CD4-positive, alpha-beta T cell (primary cell): ENCODE results near the gene TFRC. TPM values are rescaled to one million over a fixed set of nuclear protein-coding genes. Genes with fewer than 3 reads are reported as not detected.

Experiments
- ATAC-seq: fragments of 200-7000 bp; cut with Tn5 transposase; one replicate; pipeline ENCODE4 v1.10.0; 2022; ENCODE audit warnings: mild to moderate bottlenecking; ENCODE audit not compliant: poor library complexity
- CTCF ChIA-PET: fragments of 350-600 bp; sonication (Branson Sonifier 250); formaldehyde crosslinking; loops from one replicate; lab custom pipeline; 2021; ENCODE audit warnings: antibody characterized with exemption, inconsistent platforms; lab: Charles Lee
- POLR2A ChIA-PET: fragments of 350-600 bp; sonication (Branson Sonifier 250); formaldehyde crosslinking; loops from one replicate; lab custom pipeline; 2021; ENCODE audit warnings: antibody characterized with exemption, inconsistent platforms; lab: Charles Lee
- DNase-seq, 14 experiments: peaks; one replicate each; pipeline ENCODE4 v3.0.0-alpha.2; 2013 to 2020; ENCODE audit warnings: mixed read lengths in 2 of 14
- H3K27ac ChIP-seq, 2 donors: one replicate each; pipeline versions ENCODE4 v1.5.1 to v1.7.0; 2013; ENCODE audit warnings: low read length in 2 of 2, low read depth in 1 of 2, mild to moderate bottlenecking in 1 of 2
- H3K27me3 ChIP-seq, 2 experiments: 1 replicate in 1 of 2; 2 replicates in 1 of 2; pipeline versions ENCODE4 v1.6.1 to v1.7.0; 2013; ENCODE audit warnings: low read length in 2 of 2, control low read depth in 1 of 2, mild to moderate bottlenecking in 1 of 2, moderate library complexity in 1 of 2; ENCODE audit not compliant: insufficient read depth in 2 of 2, control insufficient read depth in 1 of 2
- H3K36me3 ChIP-seq: one replicate; pipeline ENCODE4 v1.6.1; 2013; ENCODE audit warnings: low read length, control low read depth; ENCODE audit not compliant: insufficient read depth
- H3K4me1 ChIP-seq: one replicate; pipeline ENCODE4 v1.6.1; 2013; ENCODE audit warnings: low read length, control low read depth; ENCODE audit not compliant: insufficient read depth
- H3K4me3 ChIP-seq: one replicate; pipeline ENCODE4 v1.5.1; 2013; ENCODE audit warnings: mild to moderate bottlenecking, low read length, moderate library complexity
- H3K9me3 ChIP-seq, 2 experiments: 1 replicate in 1 of 2; 2 replicates in 1 of 2; pipeline versions ENCODE4 v1.6.1 to v1.7.0; 2013; ENCODE audit warnings: low read length in 2 of 2, mild to moderate bottlenecking in 2 of 2, control low read depth in 1 of 2, moderate library complexity in 1 of 2; ENCODE audit not compliant: control insufficient read depth in 1 of 2, insufficient read depth in 1 of 2
- H3K27ac Mint-ChIP-seq: one replicate; pipeline ENCODE4 v1.8.0; 2020; ENCODE audit warnings: mixed read lengths
- H3K27me3 Mint-ChIP-seq: one replicate; pipeline ENCODE4 v1.8.0; 2021; ENCODE audit warnings: mixed read lengths
- H3K36me3 Mint-ChIP-seq: one replicate; pipeline ENCODE4 v1.8.0; 2021; ENCODE audit warnings: low read depth, mixed read lengths
- H3K4me1 Mint-ChIP-seq: one replicate; pipeline ENCODE4 v1.8.0; 2021; ENCODE audit warnings: low read depth, mixed read lengths
- H3K4me3 Mint-ChIP-seq: one replicate; pipeline ENCODE4 v1.8.0; 2020; ENCODE audit warnings: mild to moderate bottlenecking, mixed read lengths
- H3K9me3 Mint-ChIP-seq: one replicate; pipeline ENCODE4 v1.8.0; 2020; ENCODE audit warnings: mixed read lengths
- CTCF ChIP-seq: fragments of 200-600 bp; IDR thresholded peaks from one replicate; pipeline ENCODE4 v1.8.0; 2022; ENCODE audit warnings: antibody characterized with exemption, mild to moderate bottlenecking
- intact Hi-C, 2 experiments: fragments of 100-400 bp; cut with DNase I in 1 of 2; cut with micrococcal nuclease in 1 of 2; formaldehyde crosslinking; loops; one replicate each; pipeline versions ENCODE4 v1.15.1 to v1.9.0; 2023 to 2025; cut with DNase I, micrococcal nuclease
- total RNA-seq, 174 experiments: library from RNA in 2 of 174; stranded (reverse) in 2 of 174; gene quantifications; one replicate each; pipeline ENCODE4 v1.2.3 and lab custom pipeline; 2021 to 2026

Gene TFRC
- total RNA-seq, 2 experiments from 2014 or later: 154 to 159 TPM

DNA sequence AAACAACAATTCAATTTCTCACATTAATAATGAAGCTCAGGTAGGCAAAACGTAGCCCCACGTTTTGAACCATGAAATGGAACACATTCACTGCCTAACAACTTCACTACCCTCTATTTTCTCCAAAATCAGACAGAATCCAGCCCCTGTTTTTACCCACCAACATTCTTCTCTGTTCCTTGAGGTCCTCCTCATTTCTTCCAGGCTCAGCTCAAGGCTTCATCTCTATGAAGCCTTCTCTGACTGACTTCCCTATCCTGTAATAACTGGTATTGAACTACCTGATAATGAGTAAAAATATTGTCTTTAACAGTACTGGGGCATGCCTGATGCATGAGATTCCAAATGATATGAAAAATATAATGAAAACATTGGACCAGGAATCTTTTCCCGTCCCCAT, 2.2 kb downstream of the TFRC start:
- Mint-ChIP-seq H3K36me3 (peaks cover 34% of the 10 kb centered on the region), H3K4me3 (peak overlapping the region; percentile 91), H3K4me1 (peaks cover 57% of the 10 kb centered on the region), H3K27ac (peak overlapping the region; percentile 89), H3K9me3 (no peaks in the 10 kb centered on the region), H3K27me3 (no peaks in the 10 kb centered on the region)
- Histone ChIP-seq H3K27me3 (no peaks in the 10 kb centered on the region), H3K36me3 (peaks cover 21% of the 10 kb centered on the region), H3K9me3 (no peaks in the 10 kb centered on the region), H3K27ac (no peak overlapping the region), H3K4me3 (peak overlapping the region; percentile 60), H3K4me1 (peaks cover 43% of the 10 kb centered on the region)
- no peak for DNase-seq
- CTCF ChIA-PET: interaction anchor here (1.8 kb wide), 1 partner anchor 116 kb away, joined by 5 read pairs; no protein-coding TSS in a partner anchor
- TF ChIP-seq CTCF: no peak
- ATAC-seq: no peak
- intact Hi-C loops: loop anchor here in 1 of 2 experiments (5.0 to 10.0 kb wide), 3 partner anchors 172 to 658 kb away; partner anchors contain the start of genes PAK2, RNF168 and TNK2
- POLR2A ChIA-PET: interaction anchor here (0.9 to 3.7 kb wide), 3 partner anchors 100 to 238 kb away, joined by 3 to 27 read pairs (median 3); no protein-coding TSS in a partner anchor

DNA sequence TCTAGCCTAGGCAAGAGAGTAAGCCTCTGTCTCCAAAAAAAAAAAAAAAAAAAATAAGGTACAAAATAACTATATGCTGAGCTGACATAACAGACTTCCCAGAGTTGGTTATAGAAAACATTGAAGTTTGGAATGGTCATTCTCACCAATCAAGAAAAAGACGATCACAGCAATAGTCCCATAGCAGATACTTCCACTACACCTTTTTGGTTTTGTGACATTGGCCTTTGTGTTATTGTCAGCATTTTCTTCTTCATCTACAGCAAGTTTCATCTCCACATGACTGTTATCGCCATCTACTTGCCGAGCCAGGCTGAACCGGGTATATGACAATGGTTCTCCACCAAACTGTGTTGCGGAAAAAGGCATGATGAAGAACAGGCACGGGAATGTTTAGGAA, 6.9 kb downstream of the TFRC start:
- POLR2A ChIA-PET: interaction anchor here (0.9 kb wide), 1 partner anchor 110 kb away, joined by 3 read pairs; no protein-coding TSS in a partner anchor
- H3K4me1 ChIP-seq: peaks cover 29% of the 10 kb centered on the region
- intact Hi-C loops: loop anchor here in 1 of 2 experiments (10.0 kb wide), 1 partner anchor 430 kb away; the partner anchor contains the start of gene RNF168
- DNase-seq (no peak), ATAC-seq (no peak)
- CTCF ChIA-PET: interaction anchor here (1.5 to 3.9 kb wide), 2 partner anchors 112 to 122 kb away, joined by 3 to 28 read pairs; no protein-coding TSS in a partner anchor
- H3K27ac ChIP-seq: no peak overlapping the region
- H3K4me1 Mint-ChIP-seq: peaks cover 46% of the 10 kb centered on the region
- H3K27me3 Mint-ChIP-seq: no peaks in the 10 kb centered on the region
- H3K27ac Mint-ChIP-seq: peak overlapping the region; percentile 32
- H3K4me3 ChIP-seq: no peak overlapping the region
- H3K4me3 Mint-ChIP-seq: no peak overlapping the region
- H3K9me3 ChIP-seq: no peaks in the 10 kb centered on the region
- H3K36me3 ChIP-seq: peaks cover 67% of the 10 kb centered on the region
- no peaks in the 10 kb centered on the region for H3K9me3 Mint-ChIP-seq
- no peak for TF ChIP-seq CTCF
- H3K36me3 Mint-ChIP-seq: peaks cover 66% of the 10 kb centered on the region
- H3K27me3 ChIP-seq: no peaks in the 10 kb centered on the region

DNA sequence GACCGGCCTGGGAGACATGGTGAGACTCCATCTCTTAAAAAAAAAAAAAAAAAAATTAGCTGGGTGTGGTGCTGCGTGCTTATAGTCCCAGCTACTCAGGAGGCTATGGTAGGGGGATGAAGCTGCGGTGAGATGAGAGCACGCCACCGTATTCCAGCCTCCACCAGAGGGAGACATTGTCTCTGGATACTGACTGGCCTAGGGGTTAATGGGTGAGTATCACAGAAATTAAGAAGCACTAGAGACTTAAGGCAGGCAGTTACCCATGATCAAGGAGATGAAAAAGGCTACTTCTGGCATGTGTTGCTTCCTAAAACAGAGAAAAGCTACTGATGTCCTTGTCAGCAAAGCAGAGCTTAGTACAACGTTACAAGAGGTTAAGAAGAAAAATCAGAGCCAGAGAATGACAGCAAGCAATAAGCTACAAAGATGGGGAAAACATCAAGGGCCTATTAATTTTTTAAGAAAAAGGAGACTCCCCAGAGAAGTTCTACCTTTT, 8.6 kb downstream of the TFRC start:
- no peak overlapping the region for H3K4me3 ChIP-seq
- Mint-ChIP-seq H3K9me3 (no peaks in the 10 kb centered on the region), H3K4me3 (no peak overlapping the region), H3K36me3 (peaks cover 79% of the 10 kb centered on the region), H3K27ac (peak overlapping the region; percentile 25), H3K27me3 (no peaks in the 10 kb centered on the region), H3K4me1 (peaks cover 32% of the 10 kb centered on the region)
- no peak overlapping the region for H3K27ac ChIP-seq
- peak; percentile 80 for TF ChIP-seq CTCF
- H3K36me3 ChIP-seq: peaks cover 83% of the 10 kb centered on the region
- H3K27me3 ChIP-seq: no peaks in the 10 kb centered on the region
- H3K4me1 ChIP-seq: peaks cover 14% of the 10 kb centered on the region
- CTCF ChIA-PET: interaction anchor here (0.7 to 3.9 kb wide), 11 partner anchors 9 to 155 kb away, joined by 3 to 28 read pairs (median 5); no protein-coding TSS in a partner anchor
- DNase-seq (peak; percentile 56 to 89 (median 64)), ATAC-seq (peak; percentile 99)
- intact Hi-C loops: loop anchor here (1.0 to 10.0 kb wide), 2 partner anchors 123 to 431 kb away; partner anchors contain the start of gene RNF168 (in 1 of the 2)
- POLR2A ChIA-PET: interaction anchor here (0.6 to 3.3 kb wide), 8 partner anchors 8 to 134 kb away, joined by 3 to 18 read pairs (median 4); no protein-coding TSS in a partner anchor
- H3K9me3 ChIP-seq: no peaks in the 10 kb centered on the region
